Erythroblast (primary cell): ENCODE measurements around the gene SLC7A10.

Source experiments
- DNase-seq, 2 experiments: peaks; one replicate each; lab custom pipeline; 2025; lab: John Stamatoyannopoulos, UW
- GATA1 ChIP-seq: IDR thresholded peaks from 2 replicates; pipeline ENCODE4 v1.6.1; 2011; ENCODE audit warnings: low read depth, mild to moderate bottlenecking, control low read depth, low read length, moderate library complexity
- POLR2A ChIP-seq: IDR thresholded peaks from 2 replicates; pipeline ENCODE4 v1.6.1; 2011; ENCODE audit warnings: mild to moderate bottlenecking, low read length

Gene SLC7A10

GRCh38 chr19:33263325-33264023 lies 37.8 kb upstream of the SLC7A10 start:
- peak; percentile 31 to 60 for DNase-seq
- TF ChIP-seq GATA1 (no peak), POLR2A (no peak)

- TF ChIP-seq GATA1 (no peak), POLR2A (no peak)
- DNase-seq = no peak
Observed at GRCh38 chr19:33261511-33262189, 36.0 kb upstream of the SLC7A10 start.

GRCh38 chr19:33260628-33261418 lies 35.2 kb upstream of the SLC7A10 start:
- DNase-seq = no peak
- TF ChIP-seq POLR2A (no peak), GATA1 (no peak)

- no peak for DNase-seq
- no peak for TF ChIP-seq GATA1
Observed at GRCh38 chr19:33259539-33259938, 33.9 kb upstream of the SLC7A10 start.

- TF ChIP-seq POLR2A (no peak), GATA1 (no peak)
- DNase-seq = no peak
Observed at GRCh38 chr19:33257828-33258227, 32.2 kb upstream of the SLC7A10 start.

- no peak for DNase-seq
- TF ChIP-seq POLR2A (no peak), GATA1 (no peak)
Observed at GRCh38 chr19:33256261-33256660, 30.6 kb upstream of the SLC7A10 start.

GRCh38 chr19:33255781-33256180 lies 30.1 kb upstream of the SLC7A10 start:
- no peak for DNase-seq

GRCh38 chr19:33254245-33254824 lies 28.7 kb upstream of the SLC7A10 start:
- DNase-seq = no peak
- TF ChIP-seq GATA1 (no peak), POLR2A (no peak)

More at GRCh38 chr19:33255781-33256180, 30.1 kb upstream of the SLC7A10 start:
- TF ChIP-seq POLR2A = no peak
- TF ChIP-seq GATA1 = no peak

GRCh38 chr19:33252971-33253370 lies 27.3 kb upstream of the SLC7A10 start:
- TF ChIP-seq GATA1 (no peak), POLR2A (no peak)
- no peak for DNase-seq

- DNase-seq = no peak
- TF ChIP-seq POLR2A (no peak), GATA1 (no peak)
Observed at GRCh38 chr19:33252418-33252962, 26.8 kb upstream of the SLC7A10 start.

GRCh38 chr19:33251526-33252090 lies 26.0 kb upstream of the SLC7A10 start:
- no peak for DNase-seq
- TF ChIP-seq POLR2A = no peak
- TF ChIP-seq GATA1 = no peak

GRCh38 chr19:33251076-33251475 lies 25.4 kb upstream of the SLC7A10 start:
- DNase-seq = no peak
- TF ChIP-seq GATA1 = no peak
- no peak for TF ChIP-seq POLR2A

GRCh38 chr19:33250500-33250899 lies 24.9 kb upstream of the SLC7A10 start:
- no peak for TF ChIP-seq POLR2A
- no peak for TF ChIP-seq GATA1
- no peak for DNase-seq
